GM12878 (cell line): ENCODE data around the gene LRTM2. TPM values are rescaled to one million over a fixed set of nuclear protein-coding genes. Genes with fewer than 3 reads are reported as not detected.

Experiments used
- ATAC-seq: fragments of 200-7000 bp; cut with Tn5 transposase; 3 replicates; pipeline ENCODE4 v1.9.1; 2020; ENCODE audit warnings: mild to moderate bottlenecking, moderate library complexity
- BruUV-seq: library from RNA; stranded (reverse); fragments of 400-500 nt; replicated peaks from 2 replicates; lab custom pipeline; 2021; lab: Mats Ljungman, UMichigan
- CTCF ChIA-PET: fragments of 300-600 bp; sonication (Branson Sonifier 250); formaldehyde crosslinking; extraction: SDS; loops from one replicate; lab custom pipeline; 2021; ENCODE audit warnings: inconsistent platforms; lab: Yijun Ruan, JAX
- POLR2A ChIA-PET: fragments of 350-600 bp; formaldehyde crosslinking; extraction: SDS; loops from one replicate; lab custom pipeline; 2021; ENCODE audit warnings: inconsistent platforms; lab: Charles Lee
- RAD21 ChIA-PET: fragments of 300-600 bp; sonication (Branson Sonifier 250); formaldehyde crosslinking; loops from one replicate; lab custom pipeline; 2023; ENCODE audit warnings: antibody characterized with exemption; ENCODE audit not compliant: unreplicated experiment; lab: Charles Lee
- SMC1A ChIA-PET: fragments of 300-600 bp; sonication (Branson Sonifier 250); formaldehyde crosslinking; loops from one replicate; lab custom pipeline; 2023; ENCODE audit not compliant: unreplicated experiment, uncharacterized antibody; lab: Charles Lee
- DNase-seq: peaks from one replicate; pipeline ENCODE4 v3.0.0-alpha.2; 2011; ENCODE audit warnings: low read depth, low spot score
- FAIRE-seq: peaks from 3 replicates; lab custom pipeline; 2011; peaks lifted over from hg19 to GRCh38; lab: Jason Lieb, UNC
- H2AFZ ChIP-seq: 2 replicates; pipeline ENCODE4 v1.6.0; 2011; ENCODE audit warnings: low read depth, low read length, control low read depth; ENCODE audit not compliant: control insufficient read depth
- H3K27ac ChIP-seq: 2 replicates; pipeline ENCODE4 v1.5.1; 2011; ENCODE audit warnings: control low read depth; ENCODE audit not compliant: control insufficient read depth, insufficient read depth
- H3K27me3 ChIP-seq, 2 experiments: replicated peaks in 1 of 2; 2 replicates each; pipeline versions ENCODE4 v1.6.0 to v1.6.1; 2011; ENCODE audit warnings: low read length in 1 of 2; ENCODE audit not compliant: control insufficient read depth in 2 of 2, insufficient read depth in 2 of 2
- H3K36me3 ChIP-seq, 2 experiments: 2 replicates each; pipeline ENCODE4 v1.5.1; 2011; ENCODE audit warnings: low read length in 1 of 2; ENCODE audit not compliant: control insufficient read depth in 2 of 2, insufficient read depth in 2 of 2
- H3K4me1 ChIP-seq: 2 replicates; pipeline ENCODE4 v1.6.1; 2011; ENCODE audit warnings: mild to moderate bottlenecking, low read length, moderate library complexity, mixed read lengths; ENCODE audit not compliant: control insufficient read depth, insufficient read depth
- H3K4me2 ChIP-seq: 2 replicates; pipeline ENCODE4 v1.6.0; 2011; ENCODE audit warnings: control low read depth; ENCODE audit not compliant: control insufficient read depth, insufficient read depth
- H3K4me3 ChIP-seq: fragments of 200-600 bp; sonication (generic); 2 replicates; pipeline ENCODE4 v1.5.1; 2016
- H3K79me2 ChIP-seq: 2 replicates; pipeline ENCODE4 v1.6.0; 2011; ENCODE audit warnings: low read length; ENCODE audit not compliant: control insufficient read depth, insufficient read depth
- H3K9ac ChIP-seq: 2 replicates; pipeline ENCODE4 v1.8.0; 2011; ENCODE audit warnings: low read length, control low read depth, mixed read lengths; ENCODE audit not compliant: control insufficient read depth, insufficient read depth
- H3K9me3 ChIP-seq: replicated peaks from 3 replicates; pipeline ENCODE4 v1.5.1; 2011; ENCODE audit warnings: mild to moderate bottlenecking, low read length; ENCODE audit not compliant: control insufficient read depth, insufficient read depth
- H4K20me1 ChIP-seq: 2 replicates; pipeline ENCODE4 v1.6.0; 2011; ENCODE audit not compliant: control insufficient read depth, insufficient read depth
- FOS ChIP-seq: IDR thresholded peaks from 3 replicates; pipeline ENCODE4 v1.6.1; 2011; ENCODE audit warnings: borderline replicate concordance; ENCODE audit not compliant: insufficient read length; ENCODE audit errors: extremely low read depth
- GATAD2B ChIP-seq: fragments of 450-650 bp; conservative IDR thresholded peaks from 2 replicates; pipeline ENCODE4 v1.6.1; 2017; ENCODE audit warnings: low read depth, mild to moderate bottlenecking, moderate library complexity
- RAD21 ChIP-seq: IDR thresholded peaks from 2 replicates; pipeline ENCODE4 v1.6.1; 2011; ENCODE audit warnings: mild to moderate bottlenecking, low read depth, low read length, moderate library complexity; ENCODE audit not compliant: insufficient read depth
- SMAD1 ChIP-seq: fragments of 450-650 bp; IDR thresholded peaks from 2 replicates; pipeline ENCODE4 v1.6.1; 2018; ENCODE audit warnings: mild to moderate bottlenecking, low read depth; ENCODE audit not compliant: partially characterized antibody
- ZNF274 ChIP-seq: IDR thresholded peaks from one replicate; pipeline ENCODE4 v1.8.0; 2011; ENCODE audit not compliant: insufficient read length, insufficient read depth
- WGBS: methylation state at CpG from one replicate; pipeline ENCODE4 v1.1.6; 2016; ENCODE audit warnings: low lambda C conversion rate; ENCODE audit not compliant: insufficient replicate concordance, insufficient coverage; ENCODE audit errors: missing lambda C conversion rate; 5-methylcytosine and 5-hydroxymethylcytosine counted together
- in situ Hi-C: fragments of 300-500 bp; cut with MboI; formaldehyde crosslinking; loops from 9 replicates; pipeline ENCODE4 v1.14.3; 2018; ENCODE audit warnings: mixed read lengths
- intact Hi-C: fragments of 100-400 bp; cut with micrococcal nuclease; formaldehyde crosslinking; loops from one replicate; pipeline ENCODE4 v1.14.2; 2022; ENCODE audit not compliant: unreplicated experiment
- polyA plus RNA-seq, 11 experiments: library from polyadenylated mRNA; depleted of rRNA in 4 of 11; unstranded in 6 of 11; stranded (reverse) in 5 of 11; fragments of >200 nt; fragmentation: Nextera tagmentation in 4 of 11; fragmentation: Illumina TruSeq in 1 of 11; extraction: Ambion mirVana in 4 of 11; extraction: Trizol in 1 of 11; gene quantifications; 1 replicate in 1 of 11; 2 replicates in 10 of 11; pipeline versions ENCODE4 v1.2.1 to v1.2.3, GENCODE V29; 2011 to 2016; ENCODE audit warnings: inconsistent platforms in 2 of 11, missing spikeins in 2 of 11, low read depth in 1 of 11
- total RNA-seq, 4 experiments: library from RNA; depleted of rRNA in 3 of 4; stranded (reverse); fragments of >200 nt in 3 of 4; fragmentation: Illumina TruSeq in 1 of 4; extraction: Trizol in 1 of 4; gene quantifications; 2 replicates each; pipeline versions ENCODE4 v1.2.1 to v1.2.3, GENCODE V29; 2013 to 2021
- TF ChIP-seq, protein P1 (sequence below): fragments of 450-650 bp; IDR thresholded peaks from 2 replicates; pipeline ENCODE4 v1.6.1; 2016; ENCODE audit warnings: mild to moderate bottlenecking, moderate library complexity, borderline replicate concordance
- TF ChIP-seq, protein P2 (sequence below): fragments of 450-650 bp; IDR thresholded peaks from 2 replicates; pipeline ENCODE4 v1.6.1; 2014; ENCODE audit warnings: mild to moderate bottlenecking
- TF ChIP-seq, protein P3 (sequence below): IDR thresholded peaks from 2 replicates; pipeline ENCODE4 v1.6.1; 2012; ENCODE audit warnings: low read depth, low read length, improper control_type of control experiment
- TF ChIP-seq, protein P4 (sequence below): fragments of 450-650 bp; IDR thresholded peaks from 2 replicates; pipeline ENCODE4 v1.6.1; 2017; ENCODE audit warnings: mild to moderate bottlenecking, low read depth, inconsistent platforms; ENCODE audit not compliant: poor library complexity, severe bottlenecking
- TF ChIP-seq, protein P5 (sequence below): IDR thresholded peaks from 2 replicates; pipeline ENCODE4 v1.6.1; 2012; ENCODE audit warnings: mild to moderate bottlenecking, low read depth, low read length

Gene LRTM2
- total and polyA plus RNA-seq, 10 of the 15 experiments (the other 5 are each of a cell fraction or from before 2014, with no cell fraction given), result 0.05 TPM; not detected in 9

DNA sequence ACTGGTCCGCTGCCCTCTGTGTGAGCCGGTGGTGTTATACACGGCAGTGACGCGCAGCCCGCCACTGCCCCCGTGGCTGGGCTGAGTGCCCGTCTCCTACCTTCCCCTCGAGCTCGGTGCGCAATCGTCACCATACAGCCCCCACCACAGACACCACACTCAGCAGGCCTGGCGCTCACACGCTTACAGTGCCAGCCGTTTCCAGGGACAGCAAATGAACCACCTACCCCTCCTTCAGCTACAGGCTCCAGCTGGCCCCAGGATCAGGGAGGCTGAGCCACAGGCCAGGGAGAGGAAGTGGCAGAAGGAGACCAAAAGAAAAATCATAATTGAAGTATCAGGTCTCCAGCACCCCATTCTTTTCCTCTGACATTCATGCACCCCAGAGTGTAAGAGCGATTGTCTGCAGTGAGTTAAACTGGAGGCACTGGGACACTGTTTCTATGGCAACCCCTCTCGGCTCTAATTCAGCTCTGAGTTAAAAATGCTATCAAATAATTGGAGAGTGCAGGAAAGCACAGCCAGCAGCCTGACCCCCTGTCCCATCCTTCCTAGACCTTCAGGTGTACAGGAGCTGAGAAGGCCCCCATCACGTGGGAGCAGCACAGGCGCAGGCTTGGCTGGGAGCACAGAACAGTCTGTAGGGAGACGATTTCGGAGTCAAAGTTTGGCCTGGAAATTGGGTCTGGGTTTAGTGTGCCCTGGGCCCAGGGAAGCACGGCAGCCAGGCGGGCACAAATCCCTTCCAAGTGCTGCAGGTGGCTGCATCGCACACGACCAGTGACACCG lies 18.0 kb downstream of the LRTM2 start:
- Histone ChIP-seq H3K9me3 (no peaks in the 10 kb centered on the region), H3K36me3 (no peaks in the 10 kb centered on the region), H3K4me1 (no peaks in the 10 kb centered on the region), H3K9ac (no peak overlapping the region), H3K27me3 (peaks cover 3 to 4% of the 10 kb centered on the region in 2 experiments), H3K4me2 (no peak overlapping the region), H3K4me3 (no peak overlapping the region), H2AFZ (no peak overlapping the region), H3K27ac (no peak overlapping the region), H3K79me2 (no peaks in the 10 kb centered on the region), H4K20me1 (no peaks in the 10 kb centered on the region)
- POLR2A ChIA-PET, result no interaction called here
- RAD21 ChIA-PET, result no interaction called here
- 68% methylated on average over 24 of the region's 26 CpGs for WGBS
- FAIRE-seq (no peak), DNase-seq (no peak), ATAC-seq (no peak)
- CTCF ChIA-PET, result no interaction called here
- SMC1A ChIA-PET, result no interaction called here
- in situ Hi-C loops, result no loop called here
- BruUV-seq, result no TSS peak
- intact Hi-C loops, result no loop called here
- TF ChIP-seq, protein P1, sequence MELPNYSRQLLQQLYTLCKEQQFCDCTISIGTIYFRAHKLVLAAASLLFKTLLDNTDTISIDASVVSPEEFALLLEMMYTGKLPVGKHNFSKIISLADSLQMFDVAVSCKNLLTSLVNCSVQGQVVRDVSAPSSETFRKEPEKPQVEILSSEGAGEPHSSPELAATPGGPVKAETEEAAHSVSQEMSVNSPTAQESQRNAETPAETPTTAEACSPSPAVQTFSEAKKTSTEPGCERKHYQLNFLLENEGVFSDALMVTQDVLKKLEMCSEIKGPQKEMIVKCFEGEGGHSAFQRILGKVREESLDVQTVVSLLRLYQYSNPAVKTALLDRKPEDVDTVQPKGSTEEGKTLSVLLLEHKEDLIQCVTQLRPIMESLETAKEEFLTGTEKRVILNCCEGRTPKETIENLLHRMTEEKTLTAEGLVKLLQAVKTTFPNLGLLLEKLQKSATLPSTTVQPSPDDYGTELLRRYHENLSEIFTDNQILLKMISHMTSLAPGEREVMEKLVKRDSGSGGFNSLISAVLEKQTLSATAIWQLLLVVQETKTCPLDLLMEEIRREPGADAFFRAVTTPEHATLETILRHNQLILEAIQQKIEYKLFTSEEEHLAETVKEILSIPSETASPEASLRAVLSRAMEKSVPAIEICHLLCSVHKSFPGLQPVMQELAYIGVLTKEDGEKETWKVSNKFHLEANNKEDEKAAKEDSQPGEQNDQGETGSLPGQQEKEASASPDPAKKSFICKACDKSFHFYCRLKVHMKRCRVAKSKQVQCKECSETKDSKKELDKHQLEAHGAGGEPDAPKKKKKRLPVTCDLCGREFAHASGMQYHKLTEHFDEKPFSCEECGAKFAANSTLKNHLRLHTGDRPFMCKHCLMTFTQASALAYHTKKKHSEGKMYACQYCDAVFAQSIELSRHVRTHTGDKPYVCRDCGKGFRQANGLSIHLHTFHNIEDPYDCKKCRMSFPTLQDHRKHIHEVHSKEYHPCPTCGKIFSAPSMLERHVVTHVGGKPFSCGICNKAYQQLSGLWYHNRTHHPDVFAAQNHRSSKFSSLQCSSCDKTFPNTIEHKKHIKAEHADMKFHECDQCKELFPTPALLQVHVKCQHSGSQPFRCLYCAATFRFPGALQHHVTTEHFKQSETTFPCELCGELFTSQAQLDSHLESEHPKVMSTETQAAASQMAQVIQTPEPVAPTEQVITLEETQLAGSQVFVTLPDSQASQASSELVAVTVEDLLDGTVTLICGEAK, result no peak
- TF ChIP-seq, protein P2, sequence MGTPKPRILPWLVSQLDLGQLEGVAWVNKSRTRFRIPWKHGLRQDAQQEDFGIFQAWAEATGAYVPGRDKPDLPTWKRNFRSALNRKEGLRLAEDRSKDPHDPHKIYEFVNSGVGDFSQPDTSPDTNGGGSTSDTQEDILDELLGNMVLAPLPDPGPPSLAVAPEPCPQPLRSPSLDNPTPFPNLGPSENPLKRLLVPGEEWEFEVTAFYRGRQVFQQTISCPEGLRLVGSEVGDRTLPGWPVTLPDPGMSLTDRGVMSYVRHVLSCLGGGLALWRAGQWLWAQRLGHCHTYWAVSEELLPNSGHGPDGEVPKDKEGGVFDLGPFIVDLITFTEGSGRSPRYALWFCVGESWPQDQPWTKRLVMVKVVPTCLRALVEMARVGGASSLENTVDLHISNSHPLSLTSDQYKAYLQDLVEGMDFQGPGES, result no peak
- no peak for TF ChIP-seq ZNF274
- TF ChIP-seq, protein P3, sequence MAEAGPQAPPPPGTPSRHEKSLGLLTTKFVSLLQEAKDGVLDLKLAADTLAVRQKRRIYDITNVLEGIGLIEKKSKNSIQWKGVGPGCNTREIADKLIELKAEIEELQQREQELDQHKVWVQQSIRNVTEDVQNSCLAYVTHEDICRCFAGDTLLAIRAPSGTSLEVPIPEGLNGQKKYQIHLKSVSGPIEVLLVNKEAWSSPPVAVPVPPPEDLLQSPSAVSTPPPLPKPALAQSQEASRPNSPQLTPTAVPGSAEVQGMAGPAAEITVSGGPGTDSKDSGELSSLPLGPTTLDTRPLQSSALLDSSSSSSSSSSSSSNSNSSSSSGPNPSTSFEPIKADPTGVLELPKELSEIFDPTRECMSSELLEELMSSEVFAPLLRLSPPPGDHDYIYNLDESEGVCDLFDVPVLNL, result no peak
- no peak for TF ChIP-seq FOS
- no peak for TF ChIP-seq RAD21
- TF ChIP-seq, protein P4, sequence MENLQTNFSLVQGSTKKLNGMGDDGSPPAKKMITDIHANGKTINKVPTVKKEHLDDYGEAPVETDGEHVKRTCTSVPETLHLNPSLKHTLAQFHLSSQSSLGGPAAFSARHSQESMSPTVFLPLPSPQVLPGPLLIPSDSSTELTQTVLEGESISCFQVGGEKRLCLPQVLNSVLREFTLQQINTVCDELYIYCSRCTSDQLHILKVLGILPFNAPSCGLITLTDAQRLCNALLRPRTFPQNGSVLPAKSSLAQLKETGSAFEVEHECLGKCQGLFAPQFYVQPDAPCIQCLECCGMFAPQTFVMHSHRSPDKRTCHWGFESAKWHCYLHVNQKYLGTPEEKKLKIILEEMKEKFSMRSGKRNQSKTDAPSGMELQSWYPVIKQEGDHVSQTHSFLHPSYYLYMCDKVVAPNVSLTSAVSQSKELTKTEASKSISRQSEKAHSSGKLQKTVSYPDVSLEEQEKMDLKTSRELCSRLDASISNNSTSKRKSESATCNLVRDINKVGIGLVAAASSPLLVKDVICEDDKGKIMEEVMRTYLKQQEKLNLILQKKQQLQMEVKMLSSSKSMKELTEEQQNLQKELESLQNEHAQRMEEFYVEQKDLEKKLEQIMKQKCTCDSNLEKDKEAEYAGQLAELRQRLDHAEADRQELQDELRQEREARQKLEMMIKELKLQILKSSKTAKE, result no peak
- no peak for TF ChIP-seq SMAD1
- TF ChIP-seq, protein P5, sequence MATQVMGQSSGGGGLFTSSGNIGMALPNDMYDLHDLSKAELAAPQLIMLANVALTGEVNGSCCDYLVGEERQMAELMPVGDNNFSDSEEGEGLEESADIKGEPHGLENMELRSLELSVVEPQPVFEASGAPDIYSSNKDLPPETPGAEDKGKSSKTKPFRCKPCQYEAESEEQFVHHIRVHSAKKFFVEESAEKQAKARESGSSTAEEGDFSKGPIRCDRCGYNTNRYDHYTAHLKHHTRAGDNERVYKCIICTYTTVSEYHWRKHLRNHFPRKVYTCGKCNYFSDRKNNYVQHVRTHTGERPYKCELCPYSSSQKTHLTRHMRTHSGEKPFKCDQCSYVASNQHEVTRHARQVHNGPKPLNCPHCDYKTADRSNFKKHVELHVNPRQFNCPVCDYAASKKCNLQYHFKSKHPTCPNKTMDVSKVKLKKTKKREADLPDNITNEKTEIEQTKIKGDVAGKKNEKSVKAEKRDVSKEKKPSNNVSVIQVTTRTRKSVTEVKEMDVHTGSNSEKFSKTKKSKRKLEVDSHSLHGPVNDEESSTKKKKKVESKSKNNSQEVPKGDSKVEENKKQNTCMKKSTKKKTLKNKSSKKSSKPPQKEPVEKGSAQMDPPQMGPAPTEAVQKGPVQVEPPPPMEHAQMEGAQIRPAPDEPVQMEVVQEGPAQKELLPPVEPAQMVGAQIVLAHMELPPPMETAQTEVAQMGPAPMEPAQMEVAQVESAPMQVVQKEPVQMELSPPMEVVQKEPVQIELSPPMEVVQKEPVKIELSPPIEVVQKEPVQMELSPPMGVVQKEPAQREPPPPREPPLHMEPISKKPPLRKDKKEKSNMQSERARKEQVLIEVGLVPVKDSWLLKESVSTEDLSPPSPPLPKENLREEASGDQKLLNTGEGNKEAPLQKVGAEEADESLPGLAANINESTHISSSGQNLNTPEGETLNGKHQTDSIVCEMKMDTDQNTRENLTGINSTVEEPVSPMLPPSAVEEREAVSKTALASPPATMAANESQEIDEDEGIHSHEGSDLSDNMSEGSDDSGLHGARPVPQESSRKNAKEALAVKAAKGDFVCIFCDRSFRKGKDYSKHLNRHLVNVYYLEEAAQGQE, result no peak
- no peak for TF ChIP-seq GATAD2B
